GM12865 (cell line): ENCODE measurements around the gene TRPC4AP.
"Not testable (repeated sequence)": the region's sequence is repeated elsewhere in the genome, so short reads cannot be mapped to it uniquely, and the experiment has no call there.

Experiments
- DNase-seq: peaks from one replicate; pipeline ENCODE4 v3.0.0; 2010; ENCODE audit warnings: low read depth
- H3K4me3 ChIP-seq: 2 replicates; pipeline ENCODE4 v1.5.1; 2011; ENCODE audit warnings: mild to moderate bottlenecking, low read depth, low read length, control low read depth
- TF ChIP-seq, protein P1 (sequence below): IDR thresholded peaks from 2 replicates; pipeline ENCODE4 v1.5.1; 2011; ENCODE audit warnings: low read length, control low read depth, low read depth, inconsistent platforms; ENCODE audit not compliant: insufficient read depth; ENCODE audit errors: missing control alignments

Gene TRPC4AP

GRCh38 chr20:35087791-35088190 lies 4.8 kb downstream of the TRPC4AP start:
- DNase-seq, result no peak
- TF ChIP-seq, protein P1, sequence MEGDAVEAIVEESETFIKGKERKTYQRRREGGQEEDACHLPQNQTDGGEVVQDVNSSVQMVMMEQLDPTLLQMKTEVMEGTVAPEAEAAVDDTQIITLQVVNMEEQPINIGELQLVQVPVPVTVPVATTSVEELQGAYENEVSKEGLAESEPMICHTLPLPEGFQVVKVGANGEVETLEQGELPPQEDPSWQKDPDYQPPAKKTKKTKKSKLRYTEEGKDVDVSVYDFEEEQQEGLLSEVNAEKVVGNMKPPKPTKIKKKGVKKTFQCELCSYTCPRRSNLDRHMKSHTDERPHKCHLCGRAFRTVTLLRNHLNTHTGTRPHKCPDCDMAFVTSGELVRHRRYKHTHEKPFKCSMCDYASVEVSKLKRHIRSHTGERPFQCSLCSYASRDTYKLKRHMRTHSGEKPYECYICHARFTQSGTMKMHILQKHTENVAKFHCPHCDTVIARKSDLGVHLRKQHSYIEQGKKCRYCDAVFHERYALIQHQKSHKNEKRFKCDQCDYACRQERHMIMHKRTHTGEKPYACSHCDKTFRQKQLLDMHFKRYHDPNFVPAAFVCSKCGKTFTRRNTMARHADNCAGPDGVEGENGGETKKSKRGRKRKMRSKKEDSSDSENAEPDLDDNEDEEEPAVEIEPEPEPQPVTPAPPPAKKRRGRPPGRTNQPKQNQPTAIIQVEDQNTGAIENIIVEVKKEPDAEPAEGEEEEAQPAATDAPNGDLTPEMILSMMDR, result no peak
- no peak overlapping the region for H3K4me3 ChIP-seq

- TF ChIP-seq, protein P1, result no peak
- H3K4me3 ChIP-seq, result no peak overlapping the region
- DNase-seq, result no peak
Measured at GRCh38 chr20:35087355-35087754, 5.3 kb downstream of the TRPC4AP start.

- no peak overlapping the region for H3K4me3 ChIP-seq
- no peak for DNase-seq
- TF ChIP-seq, protein P1, result no peak
Measured at GRCh38 chr20:35085477-35086225, 7.0 kb downstream of the TRPC4AP start.

DNA sequence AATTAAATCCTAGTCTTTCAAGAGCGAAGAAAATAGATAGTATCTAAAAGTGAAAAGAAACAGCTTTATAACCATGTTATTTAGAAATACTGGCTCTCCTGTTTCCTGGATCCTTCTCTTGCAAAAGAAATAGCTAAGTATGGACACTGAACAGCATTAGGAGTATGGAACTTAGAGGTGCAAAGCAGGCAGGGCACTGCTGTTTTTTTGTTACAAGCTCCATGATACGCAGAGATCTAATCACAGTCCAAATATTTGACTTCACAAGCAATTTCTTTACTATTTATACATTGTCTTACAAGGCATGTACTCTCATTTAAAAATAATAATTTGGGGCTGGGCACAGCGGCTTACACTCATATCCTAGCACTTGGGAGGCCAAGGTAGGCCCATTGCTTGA lies 7.6 kb downstream of the TRPC4AP start:
- H3K4me3 ChIP-seq, result no peak overlapping the region
- DNase-seq, result no peak
- TF ChIP-seq, protein P1, result no peak

DNA sequence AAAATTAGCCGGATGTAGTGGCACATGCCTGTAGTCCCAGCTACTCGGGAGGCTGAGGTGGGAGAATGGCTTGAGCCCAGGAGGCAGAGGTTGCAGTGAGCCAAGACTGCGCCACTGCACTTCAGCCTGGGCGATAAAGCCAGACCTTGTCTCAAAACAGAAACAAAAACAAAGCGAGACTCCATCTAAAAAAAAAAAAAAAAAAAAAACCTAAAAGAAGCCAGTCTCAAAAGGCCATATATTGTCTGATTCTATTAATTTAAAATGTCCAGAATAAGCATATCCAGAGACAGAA lies 12.3 kb downstream of the TRPC4AP start:
- DNase-seq, H3K4me3 ChIP-seq: not testable (repeated sequence)

- DNase-seq, result no peak
- TF ChIP-seq, protein P1, result no peak
Measured at GRCh38 chr20:35079472-35080347, 12.9 kb downstream of the TRPC4AP start.

DNA sequence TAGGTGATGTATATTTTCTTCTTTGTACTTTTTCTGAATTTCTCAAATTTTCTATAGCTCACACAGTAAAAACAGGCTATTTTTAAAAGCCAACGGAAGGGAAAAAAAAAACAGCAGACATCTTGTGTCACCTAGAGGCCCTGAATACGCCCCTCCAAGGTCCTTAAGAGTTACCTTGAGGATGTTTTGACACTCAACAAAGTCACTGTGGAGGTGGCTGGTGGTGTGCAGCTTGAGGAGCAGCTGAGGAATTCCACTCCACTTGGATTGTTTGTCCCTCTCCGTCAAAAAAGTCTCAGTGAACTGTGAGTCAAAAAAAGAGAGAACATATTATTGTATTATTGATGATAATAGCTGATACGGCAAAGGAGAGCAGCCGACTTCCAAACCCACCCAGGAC lies 14.7 kb downstream of the TRPC4AP start:
- TF ChIP-seq, protein P1, result no peak
- no peak for DNase-seq
- H3K4me3 ChIP-seq, result no peak overlapping the region

More at GRCh38 chr20:35079472-35080347, 12.9 kb downstream of the TRPC4AP start:
- H3K4me3 ChIP-seq, result no peak overlapping the region
